Stomach smooth muscle (tissue), 2 donors: ENCODE measurements around the gene FILIP1.

Experiments
- H3K27ac ChIP-seq: one replicate; pipeline ENCODE4 v1.7.0; 2013; ENCODE audit warnings: mild to moderate bottlenecking, low read length, inconsistent platforms
- H3K27me3 ChIP-seq, 2 donors: one replicate each; pipeline ENCODE4 v1.7.0; 2013; ENCODE audit warnings: low read length in 2 of 2; ENCODE audit not compliant: insufficient read depth in 2 of 2, control insufficient read depth in 1 of 2
- H3K36me3 ChIP-seq, 2 donors: one replicate each; pipeline ENCODE4 v1.7.0; 2013; ENCODE audit warnings: low read length in 2 of 2; ENCODE audit not compliant: control insufficient read depth in 2 of 2, insufficient read depth in 2 of 2
- H3K4me1 ChIP-seq: one replicate; pipeline ENCODE4 v1.7.0; 2013; ENCODE audit warnings: low read length; ENCODE audit not compliant: control insufficient read depth, insufficient read depth
- H3K4me3 ChIP-seq, 2 donors: one replicate each; pipeline ENCODE4 v1.7.0; 2013; ENCODE audit warnings: low read length in 2 of 2
- H3K9ac ChIP-seq, 2 donors: one replicate each; pipeline ENCODE4 v1.7.0; 2013; ENCODE audit warnings: low read length in 2 of 2, mild to moderate bottlenecking in 1 of 2
- H3K9me3 ChIP-seq, 2 donors: one replicate each; pipeline ENCODE4 v1.7.0; 2013; ENCODE audit warnings: low read length in 2 of 2; ENCODE audit not compliant: control insufficient read depth in 2 of 2
- donor health status: healthy.
- donor health status: Pancreatic carcinoma.

Gene FILIP1

GRCh38 chr6:75409928-75410327 lies 83.7 kb downstream of the FILIP1 start:
- Histone ChIP-seq H3K27me3 (no peaks in the 10 kb centered on the region), H3K4me1 (no peaks in the 10 kb centered on the region), H3K4me3 (no peak overlapping the region), H3K9me3 (no peaks in the 10 kb centered on the region), H3K36me3 (peaks cover 0 to 6% of the 10 kb centered on the region in 2 donors), H3K27ac (no peak overlapping the region), H3K9ac (no peak overlapping the region)

- H3K4me1 ChIP-seq: no peaks in the 10 kb centered on the region
- no peak overlapping the region for H3K9ac ChIP-seq
- no peak overlapping the region for H3K4me3 ChIP-seq
- no peaks in the 10 kb centered on the region for H3K27me3 ChIP-seq
- H3K36me3 ChIP-seq: peaks cover 0 to 3% of the 10 kb centered on the region in 2 donors
- no peak overlapping the region for H3K27ac ChIP-seq
- H3K9me3 ChIP-seq: no peaks in the 10 kb centered on the region
Measured at GRCh38 chr6:75409286-75409685, 84.3 kb downstream of the FILIP1 start.

- Histone ChIP-seq H3K4me3 (no peak overlapping the region), H3K9ac (no peak overlapping the region), H3K9me3 (no peaks in the 10 kb centered on the region), H3K27me3 (no peaks in the 10 kb centered on the region), H3K4me1 (no peaks in the 10 kb centered on the region), H3K36me3 (no peaks in the 10 kb centered on the region), H3K27ac (no peak overlapping the region)
Measured at GRCh38 chr6:75403563-75404080, 90.0 kb downstream of the FILIP1 start.

GRCh38 chr6:75402296-75402695 lies 91.3 kb downstream of the FILIP1 start:
- Histone ChIP-seq H3K27ac (no peak overlapping the region), H3K9ac (no peak overlapping the region), H3K27me3 (no peaks in the 10 kb centered on the region), H3K36me3 (no peaks in the 10 kb centered on the region), H3K4me1 (no peaks in the 10 kb centered on the region), H3K4me3 (no peak overlapping the region), H3K9me3 (no peaks in the 10 kb centered on the region)

- Histone ChIP-seq H3K4me3 (no peak overlapping the region), H3K36me3 (peaks cover 0 to 3% of the 10 kb centered on the region in 2 donors), H3K9me3 (no peaks in the 10 kb centered on the region), H3K9ac (no peak overlapping the region), H3K27me3 (no peaks in the 10 kb centered on the region), H3K27ac (no peak overlapping the region), H3K4me1 (no peaks in the 10 kb centered on the region)
Measured at GRCh38 chr6:75397656-75398465, 95.7 kb downstream of the FILIP1 start.

GRCh38 chr6:75397171-75397570 lies 96.4 kb downstream of the FILIP1 start:
- H3K9me3 ChIP-seq: no peaks in the 10 kb centered on the region
- peaks cover 0 to 5% of the 10 kb centered on the region in 2 donors for H3K36me3 ChIP-seq
- H3K27me3 ChIP-seq: no peaks in the 10 kb centered on the region
- no peak overlapping the region for H3K27ac ChIP-seq
- H3K9ac ChIP-seq: no peak overlapping the region
- no peaks in the 10 kb centered on the region for H3K4me1 ChIP-seq
- no peak overlapping the region for H3K4me3 ChIP-seq

- Histone ChIP-seq H3K9ac (no peak overlapping the region), H3K4me1 (no peaks in the 10 kb centered on the region)
Measured at GRCh38 chr6:75396005-75396800, 97.4 kb downstream of the FILIP1 start.

GRCh38 chr6:75393806-75394205 lies 99.8 kb downstream of the FILIP1 start:
- Histone ChIP-seq H3K27me3 (no peaks in the 10 kb centered on the region), H3K4me3 (no peak overlapping the region), H3K4me1 (no peaks in the 10 kb centered on the region), H3K9ac (no peak overlapping the region), H3K9me3 (no peaks in the 10 kb centered on the region), H3K27ac (no peak overlapping the region), H3K36me3 (peaks cover 0 to 5% of the 10 kb centered on the region in 2 donors)

More at GRCh38 chr6:75396005-75396800, 97.4 kb downstream of the FILIP1 start:
- no peak overlapping the region for H3K27ac ChIP-seq
- H3K9me3 ChIP-seq: no peaks in the 10 kb centered on the region
- no peak overlapping the region for H3K4me3 ChIP-seq
- no peaks in the 10 kb centered on the region for H3K27me3 ChIP-seq
- H3K36me3 ChIP-seq: peaks cover 0 to 5% of the 10 kb centered on the region in 2 donors

GRCh38 chr6:75391276-75391675 lies 102.3 kb downstream of the FILIP1 start:
- peaks cover 0 to 3% of the 10 kb centered on the region in 2 donors for H3K36me3 ChIP-seq
- no peak overlapping the region for H3K9ac ChIP-seq
- no peaks in the 10 kb centered on the region for H3K27me3 ChIP-seq
- H3K9me3 ChIP-seq: no peaks in the 10 kb centered on the region
- no peaks in the 10 kb centered on the region for H3K4me1 ChIP-seq
- no peak overlapping the region for H3K27ac ChIP-seq
- no peak overlapping the region for H3K4me3 ChIP-seq

GRCh38 chr6:75386050-75386770 lies 107.4 kb downstream of the FILIP1 start:
- Histone ChIP-seq H3K27me3 (no peaks in the 10 kb centered on the region), H3K9me3 (no peaks in the 10 kb centered on the region), H3K9ac (no peak overlapping the region), H3K36me3 (no peaks in the 10 kb centered on the region), H3K27ac (no peak overlapping the region), H3K4me1 (no peaks in the 10 kb centered on the region), H3K4me3 (no peak overlapping the region)
